ENCODE data around the gene RGCC. TPM values are rescaled to one million over a fixed set of nuclear protein-coding genes. Genes with fewer than 3 reads are reported as not detected.

The RGCC gene, protein sequence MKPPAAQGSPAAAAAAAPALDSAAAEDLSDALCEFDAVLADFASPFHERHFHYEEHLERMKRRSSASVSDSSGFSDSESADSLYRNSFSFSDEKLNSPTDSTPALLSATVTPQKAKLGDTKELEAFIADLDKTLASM
- 1.3 TPM for polyA plus RNA-seq (2013, experiment 1 of 2)
- polyA plus RNA-seq (2013, experiment 2 of 2), result 1.9 TPM

DNA sequence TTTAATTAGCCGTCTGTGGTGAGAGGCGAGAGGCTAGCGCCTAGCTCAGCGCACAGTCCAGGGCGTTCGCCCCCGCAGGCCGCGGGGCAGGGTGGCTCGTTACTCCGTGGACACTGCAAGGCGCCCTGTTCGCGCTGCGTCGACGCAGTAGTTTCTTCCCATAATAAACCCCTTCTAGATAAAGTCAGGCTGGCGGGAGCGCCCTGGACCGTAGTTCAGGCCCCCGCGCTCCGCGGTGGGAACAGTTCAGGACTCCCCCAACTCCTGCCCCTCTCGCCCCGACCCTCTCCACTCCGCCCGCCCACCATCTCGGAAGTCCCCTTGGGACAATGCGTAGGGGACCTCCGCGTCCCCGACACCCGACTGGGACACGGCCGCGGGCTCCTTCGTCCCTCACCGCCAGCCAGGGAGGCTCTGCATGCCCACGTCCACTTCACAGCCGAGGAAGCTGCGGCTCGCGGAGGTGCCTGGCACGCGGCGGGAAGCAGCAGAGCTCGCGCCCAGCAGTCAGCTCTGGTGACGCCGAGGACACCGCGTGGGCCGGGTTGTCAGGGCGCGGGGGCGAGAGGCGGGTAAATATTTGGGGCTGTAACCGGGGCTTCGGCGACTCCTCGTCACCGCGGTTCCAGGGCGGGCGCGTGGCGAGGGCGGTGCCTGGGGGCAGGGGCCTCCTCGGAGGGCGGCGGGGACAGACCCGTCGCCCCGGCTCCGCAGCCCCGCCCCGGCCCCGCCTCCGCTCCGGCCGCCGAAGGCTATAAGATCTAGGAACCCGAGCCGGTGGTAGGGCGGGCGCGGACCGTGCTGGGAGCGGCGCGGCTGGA, at the start of gene RGCC:
RGCC (plus strand) TSS at position 783 of the 821 bp plus-strand sequence. CDS start 158 bp downstream, outside the sequence.
- H3K4me1 ChIP-seq (ENCODE audit: control insufficient read depth, insufficient read depth, low read depth, low read length), result peaks cover 21% of the 10 kb centered on the region
- peaks cover 9 to 30% of the 10 kb centered on the region in 2 experiments for H3K27me3 ChIP-seq (ENCODE audit: control insufficient read depth in 1 of 2, insufficient read depth in 1 of 2, low read length in 2 of 2)
- H3K4me3 ChIP-seq (ENCODE audit: insufficient read depth in 1 of 2, low read depth in 1 of 2, low read length in 2 of 2), result peak within 1 kb of the TSS; percentile 67 to 80
- peak within 1 kb of the TSS in 1 of 2 experiments; percentile 10 for H3K4ac ChIP-seq (ENCODE audit: low read depth in 1 of 2, low read length in 2 of 2)
- H3K36me3 ChIP-seq (ENCODE audit: control insufficient read depth in 1 of 2, insufficient read depth in 2 of 2, low read depth in 1 of 2, low read length in 2 of 2), result peaks cover 0 to 16% of the 10 kb centered on the region in 2 experiments
- H3K79me1 ChIP-seq (replicated peaks; ENCODE audit: low read length, poor library complexity, severe bottlenecking), result peaks cover 4% of the 10 kb centered on the region
- H2BK15ac ChIP-seq (ENCODE audit: low read depth, poor library complexity, severe bottlenecking), result no peak within 1 kb of the TSS
- H3K23ac ChIP-seq (ENCODE audit: low read length in 2 of 2), result peak within 1 kb of the TSS; percentile 73 to 87
- H3K14ac ChIP-seq (ENCODE audit: low read length in 2 of 2), result peak within 1 kb of the TSS in 1 of 2 experiments; percentile 61
- peak; percentile 70 for DNase-seq
- H2BK12ac ChIP-seq (ENCODE audit: low read length in 2 of 2), result peak within 1 kb of the TSS in 1 of 2 experiments; percentile 2
- H3K9me3 ChIP-seq (ENCODE audit: control insufficient read depth, low read length), result no peaks in the 10 kb centered on the region
- H3K18ac ChIP-seq (ENCODE audit: low read depth in 1 of 2, low read length in 2 of 2), result peak within 1 kb of the TSS; percentile 49 to 72
- no peak within 1 kb of the TSS for H2BK5ac ChIP-seq (ENCODE audit: low read depth, low read length, poor library complexity, severe bottlenecking)
- H3K27ac ChIP-seq (ENCODE audit: low read length, poor library complexity, severe bottlenecking), result no peak within 1 kb of the TSS
- peak within 1 kb of the TSS; percentile 48 for H4K8ac ChIP-seq (ENCODE audit: low read length)
- no peak within 1 kb of the TSS for H2BK120ac ChIP-seq (ENCODE audit: low read depth, low read length)
- H2AFZ ChIP-seq (ENCODE audit: low read depth, low read length), result peak within 1 kb of the TSS; percentile 91
- H3K4me2 ChIP-seq (ENCODE audit: low read length, poor library complexity, severe bottlenecking), result peak within 1 kb of the TSS; percentile 99
- no peak within 1 kb of the TSS for H4K91ac ChIP-seq (ENCODE audit: low read length)
- WGBS, result 3% methylated on average over 78 of the region's 92 CpGs
- no peak within 1 kb of the TSS for H2AK5ac ChIP-seq (ENCODE audit: low read length, severe bottlenecking)
- peak within 1 kb of the TSS; percentile 89 for H3K9ac ChIP-seq (ENCODE audit: low read length)

DNA sequence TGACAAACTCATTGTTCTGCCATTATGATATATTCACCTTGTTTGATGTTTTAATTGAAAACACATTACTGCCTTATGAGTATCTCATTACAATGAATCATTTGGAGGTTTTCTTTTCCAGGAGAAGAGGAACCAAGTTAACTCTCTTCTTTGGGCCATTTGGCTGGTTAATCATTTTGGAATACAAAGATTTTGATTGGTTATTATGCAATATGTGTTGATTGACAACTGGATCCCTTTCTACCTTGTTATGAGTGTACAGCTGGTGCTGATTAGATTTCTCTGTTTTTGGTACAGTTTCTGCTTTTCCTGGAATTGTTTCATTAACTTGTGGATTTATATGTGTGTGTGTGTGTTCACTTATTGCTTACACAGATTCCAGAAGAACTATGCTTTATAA, 49.2 kb upstream of the RGCC start:
- Histone ChIP-seq H2BK15ac (ENCODE audit: low read depth, poor library complexity, severe bottlenecking) (no peak overlapping the region), H3K27ac (ENCODE audit: low read length, poor library complexity, severe bottlenecking) (no peak overlapping the region), H3K4me3 (ENCODE audit: insufficient read depth in 1 of 2, low read depth in 1 of 2, low read length in 2 of 2) (no peak overlapping the region), H3K18ac (ENCODE audit: low read depth in 1 of 2, low read length in 2 of 2) (no peak overlapping the region), H3K4ac (ENCODE audit: low read depth in 1 of 2, low read length in 2 of 2) (no peak overlapping the region), H4K91ac (ENCODE audit: low read length) (no peak overlapping the region), H2AFZ (ENCODE audit: low read depth, low read length) (no peak overlapping the region), H3K23ac (ENCODE audit: low read length in 2 of 2) (no peak overlapping the region), H3K4me2 (ENCODE audit: low read length, poor library complexity, severe bottlenecking) (no peak overlapping the region), H3K36me3 (ENCODE audit: control insufficient read depth in 1 of 2, insufficient read depth in 2 of 2, low read depth in 1 of 2, low read length in 2 of 2) (no peaks in the 10 kb centered on the region), H3K9me3 (ENCODE audit: control insufficient read depth, low read length) (no peaks in the 10 kb centered on the region), H2AK5ac (ENCODE audit: low read length, severe bottlenecking) (no peak overlapping the region), H2BK120ac (ENCODE audit: low read depth, low read length) (no peak overlapping the region), H3K9ac (ENCODE audit: low read length) (no peak overlapping the region), H3K27me3 (ENCODE audit: control insufficient read depth in 1 of 2, insufficient read depth in 1 of 2, low read length in 2 of 2) (no peaks in the 10 kb centered on the region), H2BK5ac (ENCODE audit: low read depth, low read length, poor library complexity, severe bottlenecking) (no peak overlapping the region), H3K79me1 (replicated peaks; ENCODE audit: low read length, poor library complexity, severe bottlenecking) (no peaks in the 10 kb centered on the region), H2BK12ac (ENCODE audit: low read length in 2 of 2) (no peak overlapping the region), H4K8ac (ENCODE audit: low read length) (no peak overlapping the region), H3K4me1 (ENCODE audit: control insufficient read depth, insufficient read depth, low read depth, low read length) (peaks cover 1% of the 10 kb centered on the region), H3K14ac (ENCODE audit: low read length in 2 of 2) (no peak overlapping the region)
- DNase-seq, result no peak

DNA sequence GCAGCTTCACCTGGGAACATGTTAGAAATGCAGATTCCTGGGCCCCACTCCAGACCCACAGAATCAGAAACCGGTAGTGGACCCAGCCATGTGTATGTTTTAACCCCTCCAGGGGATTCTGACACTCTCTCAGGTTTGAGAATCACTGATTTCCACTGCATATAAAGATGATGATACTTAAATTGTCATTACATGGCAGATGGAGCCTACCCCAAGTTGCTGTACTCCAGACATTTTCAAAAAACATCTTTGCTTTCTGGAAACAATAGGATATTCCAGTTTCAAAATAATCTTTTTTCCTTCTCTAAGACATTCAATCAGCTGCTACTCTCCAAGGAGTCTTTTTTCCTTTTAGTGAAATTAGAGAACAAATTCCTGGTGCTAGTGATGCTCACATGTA, 48.6 kb upstream of the RGCC start:
- H3K27me3 ChIP-seq (ENCODE audit: control insufficient read depth in 1 of 2, insufficient read depth in 1 of 2, low read length in 2 of 2), result no peaks in the 10 kb centered on the region
- no peak overlapping the region for H4K91ac ChIP-seq (ENCODE audit: low read length)
- no peak overlapping the region for H3K14ac ChIP-seq (ENCODE audit: low read length in 2 of 2)
- H3K27ac ChIP-seq (ENCODE audit: low read length, poor library complexity, severe bottlenecking), result no peak overlapping the region
- H4K8ac ChIP-seq (ENCODE audit: low read length), result no peak overlapping the region
- no peak overlapping the region for H3K9ac ChIP-seq (ENCODE audit: low read length)
- H3K23ac ChIP-seq (ENCODE audit: low read length in 2 of 2), result no peak overlapping the region
- H3K18ac ChIP-seq (ENCODE audit: low read depth in 1 of 2, low read length in 2 of 2), result no peak overlapping the region
- no peak overlapping the region for H3K4me2 ChIP-seq (ENCODE audit: low read length, poor library complexity, severe bottlenecking)
- H3K9me3 ChIP-seq (ENCODE audit: control insufficient read depth, low read length), result no peaks in the 10 kb centered on the region
- H3K4me1 ChIP-seq (ENCODE audit: control insufficient read depth, insufficient read depth, low read depth, low read length), result peaks cover 1% of the 10 kb centered on the region
- H2BK120ac ChIP-seq (ENCODE audit: low read depth, low read length), result no peak overlapping the region
- 83% methylated on average over 1 of the region's 1 CpG for WGBS
- H2AK5ac ChIP-seq (ENCODE audit: low read length, severe bottlenecking), result no peak overlapping the region
- no peak overlapping the region for H2BK12ac ChIP-seq (ENCODE audit: low read length in 2 of 2)
- no peaks in the 10 kb centered on the region for H3K79me1 ChIP-seq (replicated peaks; ENCODE audit: low read length, poor library complexity, severe bottlenecking)
- H3K36me3 ChIP-seq (ENCODE audit: control insufficient read depth in 1 of 2, insufficient read depth in 2 of 2, low read depth in 1 of 2, low read length in 2 of 2), result no peaks in the 10 kb centered on the region
- H2BK5ac ChIP-seq (ENCODE audit: low read depth, low read length, poor library complexity, severe bottlenecking), result no peak overlapping the region
- no peak overlapping the region for H2AFZ ChIP-seq (ENCODE audit: low read depth, low read length)
- no peak overlapping the region for H3K4me3 ChIP-seq (ENCODE audit: insufficient read depth in 1 of 2, low read depth in 1 of 2, low read length in 2 of 2)
- no peak overlapping the region for H2BK15ac ChIP-seq (ENCODE audit: low read depth, poor library complexity, severe bottlenecking)
- no peak overlapping the region for H3K4ac ChIP-seq (ENCODE audit: low read depth in 1 of 2, low read length in 2 of 2)
- DNase-seq, result no peak

DNA sequence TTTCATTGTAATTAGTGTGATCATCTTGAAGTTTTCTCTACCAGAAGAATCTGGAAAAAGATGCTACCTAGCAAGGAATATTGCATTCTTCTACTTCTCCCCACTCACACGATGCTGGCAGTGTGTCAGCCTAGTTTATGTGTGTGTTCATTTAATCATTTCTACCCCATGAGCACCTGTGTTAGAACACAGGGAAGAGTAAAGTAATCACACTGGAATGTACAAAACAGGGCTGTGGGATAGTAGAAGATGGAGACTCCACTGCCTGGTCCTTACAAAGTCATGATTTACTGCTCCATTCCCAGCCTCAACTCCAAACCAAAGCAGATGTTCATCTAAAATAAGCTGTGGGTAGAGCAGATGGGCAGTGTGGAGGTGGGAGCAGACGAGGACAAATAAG, 47.7 kb upstream of the RGCC start:
- Histone ChIP-seq H3K79me1 (replicated peaks; ENCODE audit: low read length, poor library complexity, severe bottlenecking) (no peaks in the 10 kb centered on the region), H3K4me2 (ENCODE audit: low read length, poor library complexity, severe bottlenecking) (no peak overlapping the region), H2BK5ac (ENCODE audit: low read depth, low read length, poor library complexity, severe bottlenecking) (no peak overlapping the region), H2BK15ac (ENCODE audit: low read depth, poor library complexity, severe bottlenecking) (no peak overlapping the region), H3K27ac (ENCODE audit: low read length, poor library complexity, severe bottlenecking) (no peak overlapping the region), H3K9ac (ENCODE audit: low read length) (no peak overlapping the region), H4K91ac (ENCODE audit: low read length) (no peak overlapping the region), H3K9me3 (ENCODE audit: control insufficient read depth, low read length) (no peaks in the 10 kb centered on the region), H3K36me3 (ENCODE audit: control insufficient read depth in 1 of 2, insufficient read depth in 2 of 2, low read depth in 1 of 2, low read length in 2 of 2) (no peaks in the 10 kb centered on the region), H2AFZ (ENCODE audit: low read depth, low read length) (no peak overlapping the region), H3K18ac (ENCODE audit: low read depth in 1 of 2, low read length in 2 of 2) (no peak overlapping the region), H3K4me3 (ENCODE audit: insufficient read depth in 1 of 2, low read depth in 1 of 2, low read length in 2 of 2) (no peak overlapping the region), H3K4me1 (ENCODE audit: control insufficient read depth, insufficient read depth, low read depth, low read length) (peaks cover 1% of the 10 kb centered on the region), H3K4ac (ENCODE audit: low read depth in 1 of 2, low read length in 2 of 2) (no peak overlapping the region), H3K23ac (ENCODE audit: low read length in 2 of 2) (no peak overlapping the region), H3K27me3 (ENCODE audit: control insufficient read depth in 1 of 2, insufficient read depth in 1 of 2, low read length in 2 of 2) (no peaks in the 10 kb centered on the region), H2AK5ac (ENCODE audit: low read length, severe bottlenecking) (no peak overlapping the region), H2BK120ac (ENCODE audit: low read depth, low read length) (no peak overlapping the region), H3K14ac (ENCODE audit: low read length in 2 of 2) (no peak overlapping the region), H2BK12ac (ENCODE audit: low read length in 2 of 2) (no peak overlapping the region), H4K8ac (ENCODE audit: low read length) (no peak overlapping the region)
- no peak for DNase-seq
- 71% methylated on average over 1 of the region's 2 CpGs for WGBS

Measured in mesenchymal stem cell (in vitro differentiated cells and primary cell).